ENCODE data around the gene KRTAP12-1.

Gene KRTAP12-1

GRCh38 chr21:44681861-44682579 is at the start of gene KRTAP12-1:
Gene KRTAP12-1, minus strand, starts transcription at chr21:44682163. Its CDS starts 40 bp downstream, at chr21:44682123.
- DNase-seq (ENCODE audit: low spot score in 2 of 2) = peak in 1 of 2 donors; percentile 28
- Mint-ChIP-seq H3K9me3 (no peaks in the 10 kb centered on the region), H3K27ac (no peak within 1 kb of the TSS), H3K36me3 (no peaks in the 10 kb centered on the region), H3K4me3 (no peak within 1 kb of the TSS), H3K4me1 (peaks cover 15% of the 10 kb centered on the region)
- ATAC-seq = no peak

GRCh38 chr21:44730951-44731579 is 49.1 kb upstream of the KRTAP12-1 start:
- Mint-ChIP-seq H3K4me3 (no peak overlapping the region), H3K36me3 (no peaks in the 10 kb centered on the region), H3K27ac (no peak overlapping the region), H3K4me1 (no peaks in the 10 kb centered on the region), H3K9me3 (no peaks in the 10 kb centered on the region)
- no peak for ATAC-seq
- DNase-seq (ENCODE audit: low spot score in 2 of 2) = no peak

- Mint-ChIP-seq H3K27ac (no peak overlapping the region), H3K36me3 (no peaks in the 10 kb centered on the region), H3K9me3 (no peaks in the 10 kb centered on the region), H3K4me3 (no peak overlapping the region), H3K4me1 (no peaks in the 10 kb centered on the region)
- no peak for ATAC-seq
- no peak for DNase-seq (ENCODE audit: low spot score in 2 of 2)
Measured at GRCh38 chr21:44730028-44730395, 48.0 kb upstream of the KRTAP12-1 start.

GRCh38 chr21:44729336-44730027 is 47.5 kb upstream of the KRTAP12-1 start:
- H3K4me1 Mint-ChIP-seq = no peaks in the 10 kb centered on the region
- no peak overlapping the region for H3K4me3 Mint-ChIP-seq
- DNase-seq (ENCODE audit: low spot score in 2 of 2) (no peak), ATAC-seq (peak; percentile 19)
- H3K9me3 Mint-ChIP-seq = no peaks in the 10 kb centered on the region
- no peaks in the 10 kb centered on the region for H3K36me3 Mint-ChIP-seq
- no peak overlapping the region for H3K27ac Mint-ChIP-seq

GRCh38 chr21:44728716-44729115 is 46.8 kb upstream of the KRTAP12-1 start:
- no peak overlapping the region for H3K27ac Mint-ChIP-seq
- no peaks in the 10 kb centered on the region for H3K36me3 Mint-ChIP-seq
- no peaks in the 10 kb centered on the region for H3K4me1 Mint-ChIP-seq
- H3K9me3 Mint-ChIP-seq = no peaks in the 10 kb centered on the region
- H3K4me3 Mint-ChIP-seq = no peak overlapping the region
- ATAC-seq (no peak), DNase-seq (ENCODE audit: low spot score in 2 of 2) (no peak)

GRCh38 chr21:44727757-44728156 is 45.8 kb upstream of the KRTAP12-1 start:
- no peaks in the 10 kb centered on the region for H3K36me3 Mint-ChIP-seq
- DNase-seq (ENCODE audit: low spot score in 2 of 2) (no peak), ATAC-seq (no peak)
- H3K4me3 Mint-ChIP-seq = no peak overlapping the region
- no peaks in the 10 kb centered on the region for H3K9me3 Mint-ChIP-seq
- peaks cover 8% of the 10 kb centered on the region for H3K4me1 Mint-ChIP-seq
- H3K27ac Mint-ChIP-seq = no peak overlapping the region

GRCh38 chr21:44727321-44727720 is 45.4 kb upstream of the KRTAP12-1 start:
- Mint-ChIP-seq H3K9me3 (no peaks in the 10 kb centered on the region), H3K4me3 (no peak overlapping the region), H3K36me3 (no peaks in the 10 kb centered on the region), H3K27ac (no peak overlapping the region), H3K4me1 (peaks cover 11% of the 10 kb centered on the region)
- ATAC-seq = no peak
- DNase-seq (ENCODE audit: low spot score in 2 of 2) = no peak

GRCh38 chr21:44726826-44727225 is 44.9 kb upstream of the KRTAP12-1 start:
- Mint-ChIP-seq H3K9me3 (no peaks in the 10 kb centered on the region), H3K4me3 (no peak overlapping the region), H3K27ac (no peak overlapping the region), H3K4me1 (peaks cover 11% of the 10 kb centered on the region), H3K36me3 (no peaks in the 10 kb centered on the region)
- ATAC-seq (no peak), DNase-seq (ENCODE audit: low spot score in 2 of 2) (no peak)

GRCh38 chr21:44724926-44725325 is 43.0 kb upstream of the KRTAP12-1 start:
- no peak for DNase-seq (ENCODE audit: low spot score in 2 of 2)
- Mint-ChIP-seq H3K27ac (no peak overlapping the region), H3K36me3 (no peaks in the 10 kb centered on the region), H3K4me1 (peaks cover 11% of the 10 kb centered on the region), H3K4me3 (no peak overlapping the region), H3K9me3 (no peaks in the 10 kb centered on the region)
- no peak for ATAC-seq

- no peak for ATAC-seq
- peaks cover 11% of the 10 kb centered on the region for H3K4me1 Mint-ChIP-seq
- no peaks in the 10 kb centered on the region for H3K36me3 Mint-ChIP-seq
- H3K9me3 Mint-ChIP-seq = no peaks in the 10 kb centered on the region
- H3K4me3 Mint-ChIP-seq = no peak overlapping the region
- DNase-seq (ENCODE audit: low spot score in 2 of 2) = no peak
- H3K27ac Mint-ChIP-seq = no peak overlapping the region
Measured at GRCh38 chr21:44724196-44724595, 42.2 kb upstream of the KRTAP12-1 start.

- DNase-seq (ENCODE audit: low spot score in 2 of 2) (no peak), ATAC-seq (peak; percentile 36)
- Mint-ChIP-seq H3K4me3 (peak overlapping the region; percentile 55), H3K4me1 (peaks cover 11% of the 10 kb centered on the region), H3K36me3 (no peaks in the 10 kb centered on the region), H3K27ac (no peak overlapping the region), H3K9me3 (no peaks in the 10 kb centered on the region)
Measured at GRCh38 chr21:44723177-44724131, 41.5 kb upstream of the KRTAP12-1 start.

GRCh38 chr21:44722731-44723130 is 40.8 kb upstream of the KRTAP12-1 start:
- peak overlapping the region; percentile 55 for H3K4me3 Mint-ChIP-seq
- DNase-seq (ENCODE audit: low spot score in 2 of 2) = no peak
- H3K36me3 Mint-ChIP-seq = no peaks in the 10 kb centered on the region
- H3K27ac Mint-ChIP-seq = no peak overlapping the region
- peaks cover 11% of the 10 kb centered on the region for H3K4me1 Mint-ChIP-seq
- no peak for ATAC-seq
- H3K9me3 Mint-ChIP-seq = no peaks in the 10 kb centered on the region

- ATAC-seq = no peak
- Mint-ChIP-seq H3K4me1 (peaks cover 11% of the 10 kb centered on the region), H3K27ac (no peak overlapping the region), H3K36me3 (no peaks in the 10 kb centered on the region), H3K4me3 (no peak overlapping the region), H3K9me3 (no peaks in the 10 kb centered on the region)
- DNase-seq (ENCODE audit: low spot score in 2 of 2) = no peak
Measured at GRCh38 chr21:44720170-44720569, 38.2 kb upstream of the KRTAP12-1 start.

- ATAC-seq = no peak
- peak overlapping the region; percentile 65 for H3K27ac Mint-ChIP-seq
- DNase-seq (ENCODE audit: low spot score in 2 of 2) = no peak
- H3K4me3 Mint-ChIP-seq = no peak overlapping the region
- H3K9me3 Mint-ChIP-seq = no peaks in the 10 kb centered on the region
- peaks cover 11% of the 10 kb centered on the region for H3K4me1 Mint-ChIP-seq
- no peaks in the 10 kb centered on the region for H3K36me3 Mint-ChIP-seq
Measured at GRCh38 chr21:44718571-44718970, 36.6 kb upstream of the KRTAP12-1 start.

GRCh38 chr21:44718093-44718492 is 36.1 kb upstream of the KRTAP12-1 start:
- no peaks in the 10 kb centered on the region for H3K36me3 Mint-ChIP-seq
- no peak overlapping the region for H3K4me3 Mint-ChIP-seq
- DNase-seq (ENCODE audit: low spot score in 2 of 2) = no peak
- ATAC-seq = no peak
- no peaks in the 10 kb centered on the region for H3K9me3 Mint-ChIP-seq
- H3K4me1 Mint-ChIP-seq = peaks cover 6% of the 10 kb centered on the region
- no peak overlapping the region for H3K27ac Mint-ChIP-seq
